ENCODE results near the gene PHC2.
A peak's percentile ranks its signal among the peaks of the same experiment; 100 is the strongest.

PHC2 gene

GRCh38 chr1:33430692-33431593 lies at the start of gene PHC2:
TSS of gene PHC2 (minus strand) at chr1:33431095. CDS start at chr1:33375539, 55,556 bp downstream.
- Histone ChIP-seq H3K9me3 (ENCODE audit: insufficient read depth, low read depth, low read length) (no peaks in the 10 kb centered on the region), H3K9ac (ENCODE audit: low read depth, low read length, poor library complexity, severe bottlenecking) (no peak within 1 kb of the TSS), H2AFZ (ENCODE audit: low read length) (peak within 1 kb of the TSS; percentile 82), H3K4me2 (ENCODE audit: low read depth, low read length, poor library complexity, severe bottlenecking) (peak within 1 kb of the TSS; percentile 45), H3K27me3 (ENCODE audit: insufficient read depth, low read length, poor library complexity, severe bottlenecking) (peaks cover 7% of the 10 kb centered on the region), H3K36me3 (ENCODE audit: insufficient read depth, low read length) (no peaks in the 10 kb centered on the region), H4K20me1 (ENCODE audit: insufficient read depth, low read length, poor library complexity, severe bottlenecking) (no peaks in the 10 kb centered on the region), H3K9me2 (replicated peaks; ENCODE audit: low read depth, low read length) (no peaks in the 10 kb centered on the region), H3K4me1 (ENCODE audit: insufficient read depth, low read length, poor library complexity, severe bottlenecking) (peaks cover 5% of the 10 kb centered on the region), H3K79me2 (ENCODE audit: insufficient read depth, low read length) (no peaks in the 10 kb centered on the region), H3F3A (ENCODE audit: low read depth) (no peaks in the 10 kb centered on the region), H3K4me3 (ENCODE audit: low read length, poor library complexity, severe bottlenecking) (peak within 1 kb of the TSS; percentile 70)
- TF ChIP-seq CTCF (conservative IDR thresholded peaks at IDR 0.05; ENCODE audit: low read length) (no peak), EZH2phosphoT487 (IDR thresholded peaks at IDR 0.05; ENCODE audit: borderline replicate concordance) (no peak)

DNA sequence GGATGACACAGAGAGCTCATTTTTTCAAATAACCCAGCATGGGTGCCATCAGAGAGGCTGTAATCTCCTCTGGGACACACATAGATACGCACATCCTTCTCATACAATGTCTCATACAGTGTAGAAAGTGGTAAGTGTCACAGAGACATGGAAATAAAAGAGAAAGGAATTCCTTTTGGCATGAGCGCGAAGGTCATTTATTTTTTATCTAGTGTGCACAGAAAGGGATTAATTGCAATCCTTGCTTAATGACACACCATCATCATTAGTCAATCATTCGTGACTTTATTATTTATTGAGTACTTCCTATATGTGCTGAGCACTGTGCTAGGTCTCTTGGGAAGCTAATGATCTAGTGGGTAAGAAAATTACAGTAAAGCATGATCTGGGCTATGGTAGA lies 46.6 kb upstream of the PHC2 start:
- peaks cover 11% of the 10 kb centered on the region for H3K4me1 ChIP-seq (ENCODE audit: insufficient read depth, low read length, poor library complexity, severe bottlenecking)
- no peak overlapping the region for H3K9ac ChIP-seq (ENCODE audit: low read depth, low read length, poor library complexity, severe bottlenecking)
- no peaks in the 10 kb centered on the region for H3K9me2 ChIP-seq (replicated peaks; ENCODE audit: low read depth, low read length)
- no peak for TF ChIP-seq EZH2phosphoT487 (IDR thresholded peaks at IDR 0.05; ENCODE audit: borderline replicate concordance)
- no peak for TF ChIP-seq CTCF (conservative IDR thresholded peaks at IDR 0.05; ENCODE audit: low read length)
- H3K79me2 ChIP-seq (ENCODE audit: insufficient read depth, low read length): peaks cover 9% of the 10 kb centered on the region; the same call in 1 of the 2 replicates
- no peak overlapping the region for H3K4me2 ChIP-seq (ENCODE audit: low read depth, low read length, poor library complexity, severe bottlenecking)
- H3K36me3 ChIP-seq (ENCODE audit: insufficient read depth, low read length): no peaks in the 10 kb centered on the region
- H4K20me1 ChIP-seq (ENCODE audit: insufficient read depth, low read length, poor library complexity, severe bottlenecking): no peaks in the 10 kb centered on the region
- no peaks in the 10 kb centered on the region for H3K27me3 ChIP-seq (ENCODE audit: insufficient read depth, low read length, poor library complexity, severe bottlenecking)
- no peaks in the 10 kb centered on the region for H3K9me3 ChIP-seq (ENCODE audit: insufficient read depth, low read depth, low read length)
- H3K4me3 ChIP-seq (ENCODE audit: low read length, poor library complexity, severe bottlenecking): no peak overlapping the region
- no peak overlapping the region for H2AFZ ChIP-seq (ENCODE audit: low read length)
- H3F3A ChIP-seq (ENCODE audit: low read depth): no peaks in the 10 kb centered on the region

DNA sequence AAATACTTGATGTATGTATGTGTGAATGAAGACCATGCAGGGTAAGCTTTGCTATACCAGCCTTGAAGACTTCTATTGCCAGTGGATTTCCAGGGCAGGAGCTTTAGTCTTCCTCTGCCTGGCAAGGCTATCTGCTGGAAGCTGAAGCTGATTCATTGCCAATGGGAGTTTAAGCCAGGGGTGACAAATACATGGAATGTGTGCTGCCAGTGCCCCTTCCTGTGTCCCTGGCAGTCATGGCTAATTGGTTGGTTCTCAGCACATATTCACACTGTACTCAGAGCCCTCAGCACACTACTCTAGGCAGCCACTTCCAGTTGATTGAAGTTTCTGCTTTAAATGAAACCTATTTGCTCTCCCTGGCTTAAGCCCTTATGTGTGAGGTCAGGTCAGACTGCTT lies 43.0 kb upstream of the PHC2 start:
- no peaks in the 10 kb centered on the region for H4K20me1 ChIP-seq (ENCODE audit: insufficient read depth, low read length, poor library complexity, severe bottlenecking)
- peaks cover 9% of the 10 kb centered on the region; the same call in 1 of the 2 replicates for H3K79me2 ChIP-seq (ENCODE audit: insufficient read depth, low read length)
- no peaks in the 10 kb centered on the region for H3K36me3 ChIP-seq (ENCODE audit: insufficient read depth, low read length)
- 0 out of 2 replicates have a peak, but pooled peaks cover 4% of the 10 kb centered on the region for H3F3A ChIP-seq (ENCODE audit: low read depth)
- no peaks in the 10 kb centered on the region for H3K9me3 ChIP-seq (ENCODE audit: insufficient read depth, low read depth, low read length)
- H3K9ac ChIP-seq (ENCODE audit: low read depth, low read length, poor library complexity, severe bottlenecking): no peak overlapping the region
- H3K9me2 ChIP-seq (replicated peaks; ENCODE audit: low read depth, low read length): no peaks in the 10 kb centered on the region
- no peak overlapping the region for H2AFZ ChIP-seq (ENCODE audit: low read length)
- peak overlapping the region; percentile 86 for H3K4me3 ChIP-seq (ENCODE audit: low read length, poor library complexity, severe bottlenecking)
- TF ChIP-seq CTCF (conservative IDR thresholded peaks at IDR 0.05; ENCODE audit: low read length): no peak
- peak overlapping the region; percentile 78 for H3K4me2 ChIP-seq (ENCODE audit: low read depth, low read length, poor library complexity, severe bottlenecking)
- no peaks in the 10 kb centered on the region for H3K27me3 ChIP-seq (ENCODE audit: insufficient read depth, low read length, poor library complexity, severe bottlenecking)
- H3K4me1 ChIP-seq (ENCODE audit: insufficient read depth, low read length, poor library complexity, severe bottlenecking): peaks cover 41% of the 10 kb centered on the region
